ENCODE data around the gene OR8G1.
"Not testable (repeated sequence)": the region's sequence is repeated elsewhere in the genome, so short reads cannot be mapped to it uniquely, and the experiment has no call there.

OR8G1 gene

GRCh38 chr11:124240621-124241397, at the start of gene OR8G1:
OR8G1 (plus strand) TSS chr11:124241095; CDS start chr11:124249676, 8,581 bp downstream.
- DNase-seq, result no peak

- DNase-seq, result no peak
Measured at GRCh38 chr11:124193221-124194010, 47.5 kb upstream of the OR8G1 start.

- no peak for DNase-seq
Measured at GRCh38 chr11:124194293-124195188, 46.4 kb upstream of the OR8G1 start.

- peak in 1 of 4 experiments; percentile 4 for DNase-seq
Measured at GRCh38 chr11:124195189-124195734, 45.6 kb upstream of the OR8G1 start.

- no peak for DNase-seq
Measured at GRCh38 chr11:124197999-124198398, 42.9 kb upstream of the OR8G1 start.

- DNase-seq, result no peak
Measured at GRCh38 chr11:124198897-124199296, 42.0 kb upstream of the OR8G1 start.

GRCh38 chr11:124199702-124200101, 41.2 kb upstream of the OR8G1 start:
- DNase-seq, result no peak

- DNase-seq, result no peak
Measured at GRCh38 chr11:124200671-124201070, 40.2 kb upstream of the OR8G1 start.

- DNase-seq, result no peak
Measured at GRCh38 chr11:124202951-124203350, 37.9 kb upstream of the OR8G1 start.

GRCh38 chr11:124204008-124204407, 36.9 kb upstream of the OR8G1 start:
- no peak for DNase-seq

GRCh38 chr11:124207102-124207792, 33.6 kb upstream of the OR8G1 start:
- no peak for DNase-seq

- no peak for DNase-seq
Measured at GRCh38 chr11:124209824-124210357, 31.0 kb upstream of the OR8G1 start.

- DNase-seq, result no peak
Measured at GRCh38 chr11:124210421-124210820, 30.5 kb upstream of the OR8G1 start.

- DNase-seq, result no peak
Measured at GRCh38 chr11:124211321-124211720, 29.6 kb upstream of the OR8G1 start.

GRCh38 chr11:124214027-124214426, 26.9 kb upstream of the OR8G1 start:
- DNase-seq, result no peak

GRCh38 chr11:124219126-124219525, 21.8 kb upstream of the OR8G1 start:
- DNase-seq, result no peak

- no peak for DNase-seq
Measured at GRCh38 chr11:124222407-124222806, 18.5 kb upstream of the OR8G1 start.

GRCh38 chr11:124224618-124225423, 16.1 kb upstream of the OR8G1 start:
- not testable (repeated sequence) for DNase-seq

GRCh38 chr11:124225471-124225870, 15.4 kb upstream of the OR8G1 start:
- no peak for DNase-seq

GRCh38 chr11:124233376-124233775, 7.5 kb upstream of the OR8G1 start:
- no peak for DNase-seq

GRCh38 chr11:124238512-124238911, 2.4 kb upstream of the OR8G1 start:
- DNase-seq, result no peak

Measured in activated naive CD4-positive, alpha-beta T cell (primary cell).